GM21390 (cell line): ENCODE results near the gene ELAPOR1.

ENCODE experiments used
- ATAC-seq: cut with Tn5 transposase; IDR thresholded peaks from one replicate; pipeline ENCODE4 v1.9.1; 2021; ENCODE audit not compliant: unreplicated experiment

Gene ELAPOR1, protein sequence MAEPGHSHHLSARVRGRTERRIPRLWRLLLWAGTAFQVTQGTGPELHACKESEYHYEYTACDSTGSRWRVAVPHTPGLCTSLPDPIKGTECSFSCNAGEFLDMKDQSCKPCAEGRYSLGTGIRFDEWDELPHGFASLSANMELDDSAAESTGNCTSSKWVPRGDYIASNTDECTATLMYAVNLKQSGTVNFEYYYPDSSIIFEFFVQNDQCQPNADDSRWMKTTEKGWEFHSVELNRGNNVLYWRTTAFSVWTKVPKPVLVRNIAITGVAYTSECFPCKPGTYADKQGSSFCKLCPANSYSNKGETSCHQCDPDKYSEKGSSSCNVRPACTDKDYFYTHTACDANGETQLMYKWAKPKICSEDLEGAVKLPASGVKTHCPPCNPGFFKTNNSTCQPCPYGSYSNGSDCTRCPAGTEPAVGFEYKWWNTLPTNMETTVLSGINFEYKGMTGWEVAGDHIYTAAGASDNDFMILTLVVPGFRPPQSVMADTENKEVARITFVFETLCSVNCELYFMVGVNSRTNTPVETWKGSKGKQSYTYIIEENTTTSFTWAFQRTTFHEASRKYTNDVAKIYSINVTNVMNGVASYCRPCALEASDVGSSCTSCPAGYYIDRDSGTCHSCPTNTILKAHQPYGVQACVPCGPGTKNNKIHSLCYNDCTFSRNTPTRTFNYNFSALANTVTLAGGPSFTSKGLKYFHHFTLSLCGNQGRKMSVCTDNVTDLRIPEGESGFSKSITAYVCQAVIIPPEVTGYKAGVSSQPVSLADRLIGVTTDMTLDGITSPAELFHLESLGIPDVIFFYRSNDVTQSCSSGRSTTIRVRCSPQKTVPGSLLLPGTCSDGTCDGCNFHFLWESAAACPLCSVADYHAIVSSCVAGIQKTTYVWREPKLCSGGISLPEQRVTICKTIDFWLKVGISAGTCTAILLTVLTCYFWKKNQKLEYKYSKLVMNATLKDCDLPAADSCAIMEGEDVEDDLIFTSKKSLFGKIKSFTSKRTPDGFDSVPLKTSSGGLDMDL

DNA sequence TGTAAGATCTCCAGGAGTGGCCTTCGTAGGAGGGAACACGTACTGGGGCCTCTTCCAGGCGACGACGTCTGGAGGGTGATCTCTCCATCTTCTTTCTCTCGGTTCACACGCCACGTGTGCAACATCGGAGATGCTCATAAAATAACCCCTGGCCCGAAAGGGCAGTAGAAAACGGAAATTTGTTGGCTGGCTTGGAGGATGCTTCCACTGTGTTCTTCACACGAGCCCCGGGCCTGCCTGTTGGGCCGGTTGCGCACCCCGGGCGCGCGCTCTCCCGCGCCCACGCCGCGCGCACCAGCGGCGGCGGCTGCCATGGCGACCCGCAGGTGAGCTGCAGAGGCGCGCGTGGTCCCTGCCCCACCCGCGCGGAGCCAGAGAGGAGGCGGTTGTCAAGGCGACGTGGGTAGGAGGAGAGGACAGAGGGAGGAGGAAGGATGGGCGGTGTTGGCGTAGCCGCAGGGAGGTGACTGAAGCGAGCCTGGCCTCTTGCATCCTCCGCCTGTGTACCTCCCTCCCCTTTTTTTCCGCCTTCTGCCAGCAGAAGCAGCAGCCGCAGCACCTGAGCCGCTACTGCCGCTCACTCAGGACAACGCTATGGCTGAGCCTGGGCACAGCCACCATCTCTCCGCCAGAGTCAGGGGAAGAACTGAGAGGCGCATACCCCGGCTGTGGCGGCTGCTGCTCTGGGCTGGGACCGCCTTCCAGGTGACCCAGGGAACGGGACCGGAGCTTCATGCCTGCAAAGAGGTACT lies at the start of gene ELAPOR1:
Gene ELAPOR1 (plus strand): TSS at position 526 of the 752 bp plus-strand sequence. CDS start 69 bp downstream, at position 595.
- no peak for ATAC-seq

DNA sequence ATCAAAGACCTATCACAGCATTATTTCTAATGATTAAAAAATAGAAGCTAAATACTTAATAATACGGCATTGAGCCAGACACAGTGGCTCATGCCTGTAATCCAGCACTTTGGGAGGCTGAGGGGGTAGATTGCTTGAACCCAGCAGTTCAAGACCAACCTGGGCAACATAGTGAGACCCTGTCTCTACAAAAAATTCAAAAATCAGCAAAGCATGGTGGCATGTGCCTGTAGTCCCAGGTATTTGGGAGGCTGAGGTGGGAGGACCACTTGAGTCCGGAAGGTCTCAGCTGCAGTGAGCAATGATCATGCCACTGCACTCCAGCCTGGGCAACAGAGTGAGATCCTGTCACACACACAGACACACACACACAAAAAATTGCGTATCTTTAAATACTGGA lies 48.8 kb upstream of the ELAPOR1 start:
- no peak for ATAC-seq

DNA sequence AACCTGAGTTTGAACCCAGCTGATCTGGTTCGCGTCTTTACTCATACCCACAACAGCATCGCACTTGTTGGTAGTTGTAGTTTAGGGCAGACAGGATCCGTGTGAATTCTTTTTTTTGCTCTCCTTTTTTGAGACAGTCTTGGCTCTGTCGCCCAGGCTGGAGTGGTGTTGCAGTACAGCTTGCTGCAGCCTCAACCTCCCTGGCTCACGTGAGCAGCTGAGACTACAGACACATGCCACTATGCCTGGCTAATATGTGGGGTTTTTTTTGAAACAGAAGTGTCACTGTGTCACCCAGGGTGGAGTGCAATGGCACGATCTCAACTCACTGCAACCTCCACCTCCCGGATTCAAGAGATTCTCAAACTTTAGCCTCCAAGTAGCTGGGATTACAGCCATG lies 46.0 kb upstream of the ELAPOR1 start:
- no peak for ATAC-seq

DNA sequence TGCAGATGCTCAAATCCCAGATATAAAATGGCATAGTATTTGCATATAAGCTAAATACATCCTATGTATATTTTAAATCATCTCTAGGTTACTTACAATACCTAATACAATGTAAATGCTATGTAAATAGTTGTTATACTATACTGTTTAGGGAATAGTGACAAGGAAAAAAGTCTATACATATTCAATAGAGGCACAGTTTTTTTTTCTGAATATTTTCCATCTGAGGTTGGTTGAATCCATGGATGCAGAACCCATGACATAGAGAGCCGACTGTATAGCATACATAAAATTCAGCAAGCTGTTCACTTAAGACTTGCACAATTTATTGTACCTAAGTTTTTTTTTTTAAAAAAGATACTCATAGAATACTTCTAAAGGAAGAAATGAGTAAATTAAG lies 44.6 kb upstream of the ELAPOR1 start:
- ATAC-seq: no peak

DNA sequence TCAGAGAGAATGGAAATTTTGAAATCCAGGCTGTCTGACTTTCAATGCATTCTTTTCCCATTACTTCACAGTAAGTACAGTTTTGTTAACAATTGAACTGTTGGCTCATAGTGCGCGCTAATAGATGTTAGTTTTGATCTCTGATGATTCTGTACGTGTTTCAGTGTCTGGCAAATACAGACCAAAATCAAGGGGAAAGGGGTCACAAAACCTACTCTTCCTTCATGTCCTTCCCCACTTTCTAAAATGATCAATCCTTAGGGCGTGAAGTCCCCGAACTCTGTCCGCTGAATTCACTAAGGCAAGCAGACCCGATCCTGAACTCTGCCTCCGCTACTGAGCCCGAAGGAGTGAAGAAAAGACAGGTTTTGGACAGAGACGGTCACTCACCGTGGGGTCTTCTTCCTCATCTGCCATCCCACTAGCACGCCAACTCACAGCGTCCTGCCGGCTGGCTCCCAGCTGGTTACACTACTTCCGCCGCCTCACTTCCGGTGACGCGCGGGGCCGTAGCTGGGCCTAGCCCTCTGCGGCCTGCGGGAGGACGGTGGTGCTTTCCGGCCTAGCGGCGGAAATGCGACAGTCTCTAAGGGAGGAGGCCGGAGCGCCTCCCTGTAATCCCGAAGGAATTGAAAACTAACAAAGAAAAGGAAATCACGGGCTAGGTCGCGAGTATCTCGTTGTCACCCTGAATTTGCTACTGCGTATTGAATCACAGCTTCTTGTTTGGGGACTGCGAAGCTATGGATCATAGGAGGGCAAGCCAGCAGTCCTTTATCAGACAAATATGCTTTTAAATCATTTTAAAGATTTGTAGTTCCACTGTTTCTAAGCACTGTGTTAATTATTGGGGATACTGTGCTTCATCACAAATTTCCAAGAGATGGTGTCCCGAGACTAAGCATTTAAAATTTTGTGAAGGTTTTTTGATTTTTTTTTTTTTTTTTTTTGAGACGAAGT lies 38.1 kb upstream of the ELAPOR1 start, which contains the start of gene TAF13:
Gene TAF13 (minus strand): TSS at position 473 of the 960 bp plus-strand sequence. CDS start 56 bp downstream, at position 417.
- peak; percentile 100 for ATAC-seq

DNA sequence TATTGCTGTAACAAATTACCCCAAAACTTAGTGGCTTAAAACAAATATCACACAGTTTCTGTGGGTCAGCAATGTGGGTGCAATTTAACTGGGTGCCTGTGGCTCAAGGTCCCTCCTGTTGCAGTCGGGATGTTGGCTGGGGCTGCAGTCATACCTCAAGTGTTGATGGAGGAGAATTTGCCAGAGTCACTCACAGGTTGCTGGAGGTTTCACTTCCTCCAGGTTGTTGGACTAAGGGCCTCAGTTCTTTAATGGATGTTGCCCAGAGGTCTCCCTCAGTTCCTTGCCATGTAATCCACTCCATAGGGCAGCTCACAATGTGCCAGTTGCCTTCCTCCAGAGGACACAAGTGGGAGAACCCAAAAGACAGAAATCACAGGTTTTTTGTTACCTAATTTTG lies 35.6 kb upstream of the ELAPOR1 start:
- no peak for ATAC-seq

DNA sequence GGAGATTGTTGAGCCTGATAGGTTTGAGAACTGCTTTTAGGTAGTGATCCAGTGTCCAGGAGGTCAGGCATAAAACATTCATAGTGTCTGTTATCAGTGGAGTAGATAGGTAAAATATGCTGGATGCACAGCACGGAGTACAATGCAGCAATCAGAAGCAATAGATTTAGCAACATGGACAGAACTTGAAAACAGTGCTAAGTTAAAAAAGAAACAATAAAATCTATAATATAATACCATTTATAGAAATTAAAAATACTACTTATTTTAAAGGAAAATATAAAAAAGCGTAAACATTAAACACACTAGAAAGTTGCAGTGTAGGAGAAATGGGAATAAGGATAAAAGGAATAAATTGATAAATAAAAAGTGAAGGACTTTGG lies 34.7 kb upstream of the ELAPOR1 start:
- no peak for ATAC-seq

DNA sequence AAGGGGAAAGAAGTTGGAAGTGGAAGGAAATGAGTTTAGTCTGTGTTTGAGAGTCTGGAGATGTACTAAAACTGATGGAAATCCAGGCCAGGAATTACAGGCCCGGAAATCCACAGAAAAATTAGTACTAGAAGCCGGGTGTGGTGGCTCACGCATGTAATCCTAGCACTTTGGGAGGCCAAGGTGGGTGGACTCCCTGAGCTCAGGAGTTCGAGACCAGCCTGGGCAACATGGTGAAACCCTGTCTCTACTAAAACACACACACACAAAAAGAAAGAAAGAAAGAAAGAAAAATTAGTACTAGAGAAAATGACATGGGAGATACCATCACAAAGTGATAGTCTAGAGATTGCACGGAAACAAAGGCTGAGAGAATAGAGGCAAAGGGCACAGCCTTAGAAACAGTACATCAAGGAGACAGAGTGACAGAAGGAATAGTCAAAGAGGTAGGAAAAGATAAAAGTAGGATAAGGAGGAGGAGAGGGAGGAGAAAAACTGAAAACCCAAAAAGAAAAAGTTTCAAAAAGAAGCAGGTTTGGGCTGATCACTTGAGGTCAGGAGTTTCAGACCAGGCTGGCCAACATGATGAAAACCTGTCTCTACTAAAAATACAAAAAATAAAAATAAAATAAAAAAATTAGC lies 33.4 kb upstream of the ELAPOR1 start:
- no peak for ATAC-seq

DNA sequence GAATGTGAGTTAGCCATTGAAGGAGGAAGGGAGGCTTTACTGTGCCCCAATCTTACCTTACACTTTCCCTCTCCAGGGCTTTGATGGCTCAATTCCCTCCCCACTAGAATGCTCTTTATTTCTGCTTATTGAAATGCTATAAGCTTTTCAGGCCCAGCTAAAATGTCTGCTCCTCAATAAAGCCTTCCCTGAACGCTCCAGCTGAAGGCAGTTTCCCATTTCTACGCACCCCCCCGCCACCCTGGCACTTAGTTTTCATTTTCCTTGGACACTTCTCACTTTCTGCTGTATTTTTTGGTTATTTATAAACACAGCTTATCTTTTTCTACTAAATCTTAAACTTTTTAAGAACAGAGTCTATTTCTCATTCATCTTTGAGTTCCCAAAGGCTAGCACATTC lies 30.4 kb upstream of the ELAPOR1 start:
- ATAC-seq: no peak

DNA sequence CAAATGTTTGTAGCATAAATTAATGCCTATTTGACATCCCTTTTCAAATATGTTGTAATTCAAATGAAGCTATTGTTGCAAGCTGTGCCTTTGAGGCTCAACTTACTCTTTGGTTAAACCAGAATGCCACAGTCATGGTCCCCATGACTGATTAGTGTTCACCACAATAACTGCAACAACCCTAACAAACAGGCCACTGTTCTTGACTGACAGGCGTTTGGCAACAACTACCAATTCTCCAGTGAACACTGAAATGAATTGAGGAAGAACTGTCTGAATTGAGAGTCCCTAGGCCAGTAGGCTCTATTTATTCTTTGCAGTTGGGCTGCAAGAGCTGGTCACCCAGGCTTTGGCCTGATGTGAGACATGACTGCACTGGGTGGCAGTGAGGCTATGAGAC lies 30.0 kb upstream of the ELAPOR1 start:
- no peak for ATAC-seq

DNA sequence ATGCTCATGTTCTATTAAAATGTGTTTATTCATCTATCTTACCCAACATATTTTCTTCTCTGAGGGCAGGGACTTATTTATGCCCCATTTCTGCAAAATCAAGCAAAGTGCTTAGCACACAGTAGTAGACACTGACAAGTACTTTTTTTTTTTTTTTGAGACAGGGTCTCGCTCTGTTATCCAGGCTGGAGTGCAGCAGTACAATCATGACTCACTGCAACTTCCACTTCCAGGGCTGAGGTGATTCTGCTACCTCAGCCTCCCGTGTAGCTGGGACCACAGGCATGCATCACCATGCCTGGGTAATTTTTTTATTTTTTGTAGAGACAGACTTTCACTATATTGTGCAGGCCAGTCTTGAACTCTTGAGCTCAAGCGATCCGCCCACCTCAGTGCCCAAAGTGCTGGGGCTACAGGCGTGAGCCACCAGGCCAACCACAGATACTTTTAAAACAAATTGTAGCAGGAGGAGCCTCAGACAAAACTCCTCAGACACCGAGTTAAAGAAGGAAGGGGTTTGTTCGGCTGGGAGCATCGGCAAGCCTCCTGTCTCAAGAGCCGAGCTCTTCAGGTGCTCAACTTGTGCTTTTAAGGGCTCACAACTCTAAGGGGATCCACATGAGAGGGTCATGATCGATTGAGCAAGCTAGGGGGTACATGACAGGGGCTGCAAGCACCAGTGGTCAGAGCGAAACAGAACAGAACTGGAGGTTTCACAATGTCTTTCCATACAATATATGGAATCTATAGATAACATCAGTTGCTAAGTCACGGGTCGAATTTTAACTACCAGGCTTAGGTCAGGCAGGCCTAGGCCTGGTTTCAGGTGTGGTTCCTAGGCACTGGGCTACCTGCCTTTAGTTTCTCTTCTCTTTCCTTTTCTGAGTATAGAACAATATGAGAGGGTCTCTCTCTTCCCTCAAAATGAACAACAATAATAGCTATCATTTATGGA lies 29.1 kb upstream of the ELAPOR1 start:
- no peak for ATAC-seq

DNA sequence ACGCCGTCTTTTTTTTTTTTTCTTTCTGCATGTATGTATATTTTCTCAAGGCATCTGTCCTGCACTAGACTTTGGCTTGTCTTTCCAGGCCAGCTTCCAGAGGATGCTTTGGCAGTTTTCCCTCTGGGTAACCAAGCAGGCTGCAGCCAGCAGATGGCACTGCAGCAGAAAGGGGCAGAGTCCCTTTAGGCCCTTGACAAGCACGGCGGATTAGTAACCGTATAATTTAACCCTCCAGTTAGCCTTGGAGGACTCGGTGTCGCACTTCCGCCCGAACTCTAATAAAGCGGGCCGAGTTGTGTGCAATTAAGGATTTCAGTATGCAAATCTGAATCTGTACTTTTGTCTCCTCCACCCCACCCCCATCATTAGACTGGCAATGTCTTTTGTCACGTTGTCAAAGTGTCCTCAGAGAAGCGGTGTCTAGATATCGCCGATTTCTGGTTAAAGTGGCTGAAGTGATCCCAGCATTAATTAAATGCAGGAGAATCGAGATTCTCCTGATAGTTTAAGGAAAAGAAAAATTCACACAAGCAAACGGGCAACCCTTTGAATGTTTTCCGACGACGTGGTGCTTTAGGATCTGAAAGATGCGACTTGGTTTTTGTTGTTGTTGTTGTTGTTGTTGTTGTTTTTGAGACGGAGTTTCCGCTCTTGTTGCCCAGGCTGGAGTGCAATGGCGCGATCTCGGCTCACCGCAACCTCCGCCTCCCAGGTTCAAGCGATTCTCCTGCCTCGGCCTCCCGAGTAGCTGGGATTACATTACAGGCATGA lies 24.5 kb upstream of the ELAPOR1 start:
- no peak for ATAC-seq

DNA sequence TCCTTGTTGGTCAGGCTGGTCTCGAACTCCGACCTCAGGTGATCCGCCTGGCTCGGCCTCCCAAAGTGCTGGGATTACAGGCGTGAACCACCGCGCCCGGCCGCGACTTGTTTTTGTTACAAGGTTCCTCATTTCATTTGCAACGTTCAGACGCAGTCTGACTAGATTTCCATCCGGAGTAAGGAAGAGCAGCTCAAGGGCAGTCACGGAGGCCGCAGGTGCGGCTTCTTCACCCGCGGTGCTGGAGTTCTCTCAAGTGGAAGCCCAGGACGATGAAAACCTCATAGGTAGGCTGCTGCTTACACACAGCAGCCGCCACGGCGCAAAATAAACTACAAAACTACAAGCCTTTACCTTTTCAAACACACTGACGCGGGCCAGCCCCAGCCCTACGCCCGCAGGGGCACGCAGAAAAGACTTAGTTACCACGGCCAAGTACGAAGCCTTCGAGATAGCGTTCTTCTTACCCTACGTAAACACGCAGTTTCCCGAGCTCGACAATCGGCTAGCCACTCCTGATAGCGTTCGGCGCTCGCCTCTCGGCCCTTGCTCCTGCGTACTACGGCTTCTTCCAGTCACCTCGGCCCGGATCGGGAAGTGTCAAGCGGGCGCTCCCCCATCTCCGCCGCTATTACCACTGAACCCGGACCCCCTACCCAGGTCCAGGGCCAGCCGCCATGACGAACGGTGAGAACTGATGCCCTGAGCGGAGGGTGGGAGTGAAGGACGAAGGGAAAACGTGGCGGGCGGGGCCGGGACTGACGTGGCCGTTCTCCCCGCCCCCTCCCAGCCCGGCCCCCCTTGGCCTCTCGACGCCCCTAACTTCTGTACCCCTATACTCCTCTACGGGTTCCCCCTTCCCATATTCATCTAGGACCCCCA lies 23.5 kb upstream of the ELAPOR1 start, which contains the start of gene TMEM167B:
Gene TMEM167B (plus strand): TSS at position 569 of the 882 bp plus-strand sequence. CDS start 109 bp downstream, at position 678.
- ATAC-seq: peak; percentile 92

DNA sequence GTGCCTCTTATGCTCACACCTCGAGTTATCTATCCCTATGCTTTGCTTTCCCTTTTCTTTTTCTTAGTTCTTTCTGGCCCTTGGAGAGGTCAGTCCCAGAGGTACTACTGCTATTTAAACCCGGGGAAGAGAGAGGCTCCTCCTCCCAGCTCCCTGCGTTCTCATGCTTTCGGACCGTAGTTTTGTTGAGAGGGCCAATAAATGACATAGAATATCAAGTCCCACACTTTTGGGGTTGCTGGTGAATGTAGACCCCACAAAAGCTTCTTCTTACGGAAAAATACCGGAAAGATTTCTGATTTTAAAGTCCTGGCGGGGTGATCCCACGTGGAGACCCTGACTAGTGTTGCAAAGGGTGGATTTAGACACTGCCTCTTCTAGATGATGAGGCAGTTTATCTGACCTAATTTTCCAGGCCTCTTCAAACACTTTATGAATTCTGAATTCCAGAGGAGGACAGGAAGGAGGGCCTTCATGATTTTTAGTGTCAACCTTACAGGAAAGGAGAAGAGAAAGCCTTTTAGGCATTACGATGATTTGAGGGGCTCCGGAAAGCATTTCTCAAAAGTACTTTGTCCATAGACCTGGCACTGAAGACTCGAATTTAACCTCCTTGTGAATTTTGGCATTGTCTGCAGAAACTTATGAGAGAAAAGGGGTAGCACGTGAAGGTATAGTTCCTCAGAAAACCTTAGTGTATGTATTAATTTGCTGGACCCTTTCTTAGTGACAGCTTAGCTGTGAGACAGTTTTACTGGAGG lies 22.7 kb upstream of the ELAPOR1 start:
- peak; percentile 55 for ATAC-seq

DNA sequence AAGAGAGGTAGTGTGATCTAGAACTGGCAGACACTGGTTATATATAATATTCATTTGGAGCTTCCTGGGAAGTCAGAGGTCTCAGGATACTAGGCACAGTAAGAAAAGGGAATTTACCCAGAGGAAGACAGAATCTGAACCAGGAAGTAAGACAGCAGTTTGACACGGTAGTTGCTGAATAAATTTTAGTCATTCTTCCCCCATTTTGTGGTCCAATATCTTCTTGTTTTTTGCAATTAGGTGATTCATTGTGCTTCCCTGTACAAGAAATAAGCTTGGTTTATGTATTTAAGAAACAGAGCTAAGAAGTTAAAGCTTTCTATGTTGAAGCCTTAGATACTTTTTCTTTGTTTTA lies 22.1 kb upstream of the ELAPOR1 start:
- ATAC-seq: no peak

DNA sequence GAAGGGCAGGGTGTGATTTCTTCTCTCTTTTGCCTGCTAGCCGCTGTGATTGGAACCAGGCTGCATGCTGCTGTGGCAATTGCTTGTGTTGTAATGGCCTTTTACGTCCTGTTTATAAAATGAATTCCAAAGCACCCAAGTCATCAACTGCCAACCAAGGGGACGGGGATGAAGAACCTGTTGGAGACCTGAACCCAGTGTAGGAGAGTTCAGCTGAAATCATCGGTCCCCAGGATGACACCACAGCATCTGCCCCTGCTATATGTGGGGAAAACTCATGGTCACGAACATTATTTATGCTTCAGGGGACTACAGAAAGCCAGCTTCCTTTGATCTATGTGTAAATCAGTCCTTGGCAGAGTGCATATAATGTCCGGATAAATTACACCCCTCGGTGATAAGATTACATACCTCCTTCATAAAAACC lies 19.5 kb upstream of the ELAPOR1 start:
- no peak for ATAC-seq
